Frontal cortex (tissue), 4 donors: ENCODE data around the gene CDNF. TPM values are rescaled to one million over a fixed set of nuclear protein-coding genes. Genes with fewer than 3 reads are reported as not detected.

Experiments
- DNase-seq, 2 donors: peaks; one replicate each; pipeline ENCODE4 v3.0.0; 2012; ENCODE audit warnings: low spot score in 2 of 2
- FAIRE-seq: peaks from 2 replicates; lab custom pipeline; 2012; peaks lifted over from hg19 to GRCh38; lab: Jason Lieb, UNC
- total RNA-seq: library from RNA; depleted of rRNA; stranded (reverse); fragments of >200 nt; gene quantifications from one replicate; pipeline ENCODE4 v1.2.3, GENCODE V29; 2014
- donor health status: control.
- donor health status: control.
- donor health status: control.

Gene CDNF
- total RNA-seq, 1 donor from 2014 or later: 0.82 TPM

DNA sequence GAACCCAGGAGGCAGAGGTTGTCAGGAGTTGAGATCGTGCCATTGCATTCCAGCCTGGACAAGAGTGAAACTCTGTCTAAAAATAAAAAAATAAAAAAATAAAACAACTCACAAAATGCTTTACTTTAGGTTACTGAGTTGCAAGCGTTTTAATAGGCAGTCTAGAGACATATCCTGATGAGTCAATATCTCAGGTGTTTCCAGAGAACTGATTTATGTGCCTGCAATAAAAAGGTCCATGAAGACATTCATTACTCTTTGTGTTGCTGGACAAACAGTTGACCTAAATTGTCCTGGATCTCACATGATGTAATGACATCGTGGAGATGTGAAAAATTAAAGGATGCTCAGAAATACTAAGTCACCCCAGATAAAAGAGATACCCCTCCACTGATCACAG, 31.5 kb downstream of the CDNF start:
- no peak for DNase-seq
- no peak for FAIRE-seq

DNA sequence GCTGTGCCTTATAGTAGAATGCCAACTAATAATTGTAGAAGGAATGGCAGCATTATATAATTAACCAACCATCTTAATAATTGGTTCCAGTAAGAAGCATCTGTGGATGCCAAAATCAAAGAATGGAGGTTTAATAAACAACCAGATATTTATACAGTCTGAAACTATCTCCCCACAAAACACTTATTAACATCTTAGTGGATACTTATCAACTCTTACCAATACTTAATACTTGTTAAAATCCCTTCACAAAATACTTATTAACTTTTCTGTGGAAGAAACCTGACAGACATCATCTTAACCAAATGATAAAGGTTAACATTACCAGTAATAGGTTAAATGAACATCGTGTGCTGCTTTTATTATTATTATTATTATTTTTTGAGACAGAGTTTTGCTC, 34.0 kb downstream of the CDNF start:
- FAIRE-seq: no peak
- DNase-seq: no peak

DNA sequence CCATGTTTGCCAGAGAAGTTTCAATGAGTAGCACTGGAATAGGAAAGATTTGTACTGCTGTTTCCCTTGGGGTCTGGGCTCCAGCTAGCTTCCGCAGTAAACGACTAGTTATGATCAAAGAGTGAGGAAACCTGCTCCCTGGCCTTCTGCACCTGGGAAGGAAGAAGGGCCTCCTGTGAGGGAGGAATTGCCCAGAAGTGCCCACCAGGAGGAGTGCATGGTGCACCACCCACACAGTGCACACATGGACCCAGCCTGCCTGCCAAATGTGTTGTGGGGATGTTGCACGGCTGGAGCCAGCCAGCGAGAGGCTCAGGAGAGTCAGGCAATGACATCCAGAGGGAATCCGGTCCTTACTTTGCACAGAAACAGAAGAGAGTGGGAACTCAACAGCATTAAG, 36.1 kb downstream of the CDNF start:
- no peak for FAIRE-seq
- no peak for DNase-seq

DNA sequence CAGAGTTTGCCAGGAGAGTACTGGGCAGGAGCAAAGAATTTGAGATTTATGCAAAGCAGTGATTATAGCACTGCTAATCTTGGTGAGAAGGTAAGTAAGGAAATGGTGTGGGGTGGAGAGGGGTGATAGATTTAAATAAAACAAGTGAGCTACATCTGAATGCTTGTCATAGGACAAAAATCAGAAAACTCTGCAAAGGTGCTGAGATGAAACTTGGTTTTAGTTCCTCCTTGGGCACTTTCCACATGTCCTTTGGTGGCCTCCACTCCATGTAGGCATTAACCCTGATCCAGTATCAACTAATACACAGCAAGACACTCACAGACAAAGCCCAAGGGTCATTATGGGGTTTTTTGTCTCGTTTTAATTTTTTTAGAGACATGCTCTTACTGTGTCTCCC, 37.4 kb downstream of the CDNF start:
- FAIRE-seq (no peak), DNase-seq (no peak)

DNA sequence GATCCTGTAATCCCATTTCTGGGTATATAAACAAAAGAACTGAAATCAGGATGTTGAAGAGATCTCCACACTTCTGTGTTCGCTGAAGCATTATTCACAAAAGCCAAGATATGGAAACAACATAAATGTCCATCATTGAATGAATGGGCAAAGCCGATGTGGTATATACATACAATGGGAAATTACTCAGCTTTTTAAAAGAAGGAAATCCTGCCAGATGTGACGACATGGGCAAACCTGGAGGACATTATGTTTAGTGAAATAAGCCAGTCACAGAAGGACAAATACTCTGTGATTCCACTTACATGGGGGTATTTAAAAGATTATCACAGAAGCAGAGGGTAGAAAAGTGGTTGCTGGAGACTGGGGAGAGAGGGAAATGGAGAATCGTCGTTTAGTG, 39.2 kb downstream of the CDNF start:
- no peak for FAIRE-seq
- no peak for DNase-seq

DNA sequence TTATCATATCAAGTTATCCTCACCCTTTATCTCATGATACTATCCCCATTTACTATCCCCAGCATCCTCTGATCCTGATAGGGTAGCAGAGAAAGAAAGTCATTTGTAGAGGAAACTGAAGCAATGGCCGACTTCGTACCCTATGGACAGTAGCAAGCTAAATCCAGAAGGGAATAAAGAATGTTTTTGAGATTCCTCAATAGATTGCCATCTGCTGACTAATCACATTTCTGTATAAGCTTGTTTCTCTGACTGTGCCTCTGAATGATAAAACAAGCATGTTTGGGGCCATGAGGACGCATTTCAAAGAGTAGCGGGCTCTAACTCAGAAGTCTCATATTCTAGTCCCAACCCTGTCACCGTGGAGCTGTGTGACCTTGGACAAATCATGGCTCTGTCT, 49.9 kb downstream of the CDNF start:
- FAIRE-seq (no peak), DNase-seq (no peak)

DNA sequence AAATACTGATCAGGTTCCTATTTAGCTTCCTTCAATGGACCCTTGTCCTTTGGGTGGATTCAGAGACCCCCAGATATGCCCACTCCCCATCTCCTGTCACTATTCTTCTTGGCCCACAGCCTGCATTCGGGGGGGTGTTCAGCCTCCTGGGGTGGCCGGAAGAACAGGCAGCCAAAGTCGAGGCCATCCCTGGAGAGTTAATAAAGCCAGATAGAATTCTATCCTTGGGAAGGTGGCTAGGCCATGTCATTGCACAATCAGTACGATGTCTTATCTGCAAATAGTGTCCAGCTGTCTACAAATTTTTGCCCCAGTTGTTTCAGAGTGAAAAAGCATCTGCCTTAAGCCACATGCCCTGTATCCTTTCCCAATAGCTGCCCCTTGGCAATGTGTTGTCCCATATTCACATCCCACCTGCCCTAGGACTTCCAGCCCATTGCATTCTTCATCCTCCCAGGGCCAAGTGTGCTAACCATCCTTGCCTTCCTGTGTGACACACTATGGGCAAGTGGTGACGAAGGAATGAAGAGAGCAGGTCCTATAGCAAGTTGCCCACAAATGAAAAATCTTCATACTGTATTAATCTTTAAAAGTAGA, 53.3 kb downstream of the CDNF start:
- DNase-seq: no peak
- FAIRE-seq: no peak

DNA sequence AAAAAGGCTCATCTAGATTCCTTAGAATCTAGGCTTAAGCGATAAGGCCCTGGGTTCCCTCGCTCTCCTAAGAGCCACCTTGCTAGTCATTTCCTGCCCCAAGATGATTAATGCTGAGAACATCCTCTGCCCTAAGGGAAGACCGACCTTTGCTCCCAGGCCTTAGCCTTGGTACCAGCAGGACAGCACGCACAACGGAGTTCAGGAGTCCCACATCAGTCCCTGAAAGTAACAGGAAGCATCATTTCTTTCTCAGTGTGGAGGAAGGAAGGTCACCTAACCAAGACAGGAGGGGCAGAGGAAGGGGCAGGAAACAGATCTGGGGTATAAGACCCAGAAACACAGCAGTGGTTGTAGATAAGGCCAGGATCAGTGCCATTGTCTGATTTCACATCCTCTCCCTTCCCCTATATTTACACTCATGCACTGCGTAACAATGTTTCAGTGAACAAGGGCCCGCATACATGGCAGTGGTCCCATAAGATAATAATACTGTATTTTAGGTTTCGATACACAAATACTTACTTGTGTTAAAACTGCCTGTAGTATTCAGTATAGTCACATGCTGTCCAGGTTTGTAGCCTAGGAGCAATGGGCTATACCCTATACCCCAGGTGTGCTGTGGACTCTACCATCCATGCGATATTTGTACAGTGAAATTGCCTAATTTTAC, 55.0 kb downstream of the CDNF start:
- DNase-seq (no peak), FAIRE-seq (no peak)

DNA sequence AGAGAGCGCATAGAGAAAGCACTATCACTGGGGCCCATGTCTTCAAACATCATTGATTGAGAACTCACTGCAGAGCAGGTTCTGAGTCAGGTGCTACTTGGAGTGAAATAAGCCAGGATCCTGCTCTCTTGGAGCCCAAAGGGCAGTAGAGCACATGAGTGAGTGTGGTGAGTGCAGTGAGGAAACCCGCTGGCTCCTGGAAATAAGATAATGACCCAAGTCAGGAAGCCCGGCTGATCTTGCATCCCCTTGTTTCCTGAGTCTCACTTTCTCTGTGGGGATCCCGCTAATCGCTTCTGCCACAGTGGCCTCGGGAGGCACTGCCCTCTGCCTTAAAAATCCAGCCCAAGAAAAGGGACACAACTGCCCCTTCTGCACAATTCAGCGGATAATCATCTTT, 56.1 kb downstream of the CDNF start:
- DNase-seq (no peak), FAIRE-seq (no peak)

DNA sequence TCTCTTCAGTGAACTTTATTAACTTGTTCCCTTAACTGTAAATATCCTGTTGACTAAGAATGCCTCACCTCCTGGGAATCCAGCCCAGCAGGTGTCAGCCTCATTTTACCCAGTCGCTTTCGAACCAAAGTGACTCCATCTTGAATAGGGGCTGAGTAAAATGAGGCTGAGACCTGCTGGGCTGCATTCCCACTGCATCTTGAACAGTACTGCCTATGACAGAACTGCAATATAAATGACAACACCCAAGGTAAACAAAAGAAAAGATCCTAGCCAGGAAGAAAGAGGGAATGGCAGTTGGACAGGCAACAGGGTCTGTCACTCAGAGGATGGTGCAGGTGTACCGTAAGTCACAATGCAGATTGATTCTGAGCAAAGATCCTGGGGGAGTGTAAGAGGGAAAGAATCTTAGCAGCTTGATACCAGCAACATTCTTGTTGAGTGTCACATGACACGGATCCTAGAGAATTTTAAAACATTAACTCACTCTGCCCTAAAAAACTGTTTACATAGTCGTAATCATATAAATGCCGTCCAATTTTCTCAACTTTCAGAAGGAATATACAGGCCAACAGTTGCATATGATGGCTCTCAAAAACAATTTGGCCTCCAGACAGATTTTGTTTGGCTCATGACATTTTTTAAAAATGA, 58.7 kb downstream of the CDNF start:
- no peak for DNase-seq
- no peak for FAIRE-seq

DNA sequence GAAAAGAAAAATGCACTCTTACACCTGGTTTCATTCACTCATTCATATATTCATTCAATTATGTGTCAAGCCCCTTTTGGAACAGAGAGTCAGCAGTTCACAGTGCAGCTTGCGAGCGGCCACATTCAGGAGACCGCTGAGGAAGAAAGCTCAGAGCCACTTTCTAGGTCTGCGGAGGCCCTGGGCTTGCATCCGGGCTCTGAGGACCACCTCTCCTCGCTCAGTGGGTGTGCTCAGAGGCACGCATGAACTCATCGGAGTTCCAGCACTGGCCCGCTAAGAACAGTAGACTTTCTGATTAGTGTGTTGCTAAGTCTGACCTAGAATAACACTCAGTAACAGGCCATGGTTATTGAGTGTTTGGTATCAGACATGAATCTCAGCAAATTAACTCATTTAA, 61.3 kb downstream of the CDNF start:
- FAIRE-seq (no peak), DNase-seq (no peak)

DNA sequence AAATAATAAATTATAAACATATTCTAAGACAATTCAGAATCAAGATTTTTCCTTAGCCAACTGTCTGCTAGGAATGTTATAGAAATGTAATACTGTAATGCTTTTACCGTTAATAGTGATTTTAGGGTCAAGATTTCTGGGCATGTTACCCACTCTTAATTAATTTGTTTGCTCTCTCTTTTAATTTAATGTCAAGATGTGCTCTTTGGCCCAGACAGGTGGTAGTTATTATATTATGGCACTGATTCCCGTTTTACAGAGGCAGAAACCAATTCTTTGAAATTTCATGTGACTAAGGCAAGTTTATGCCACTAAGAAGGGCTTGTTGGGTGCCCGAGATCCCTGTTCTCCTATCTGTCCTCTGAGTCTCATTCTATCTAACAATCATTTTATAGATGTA, 62.2 kb downstream of the CDNF start:
- DNase-seq: no peak
- FAIRE-seq: no peak

DNA sequence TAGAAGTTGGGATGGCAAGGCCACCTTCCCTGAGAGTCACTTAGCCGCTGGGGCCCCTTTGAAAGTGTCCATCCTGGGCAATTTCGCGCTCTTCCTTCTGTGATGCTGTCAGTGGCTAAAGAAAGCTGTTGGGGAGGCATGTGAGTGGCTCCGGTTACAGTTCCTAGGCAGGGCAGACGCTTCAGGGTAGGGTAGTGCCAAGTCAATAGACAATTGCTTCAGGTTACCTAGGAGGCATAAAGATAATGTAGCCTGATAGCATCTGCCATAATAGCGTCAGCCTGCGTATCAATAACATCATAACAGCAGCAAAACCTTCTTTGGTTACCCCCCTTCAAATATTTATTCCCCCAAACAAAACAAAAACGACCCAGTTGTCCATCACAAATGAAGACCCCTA, 63.0 kb downstream of the CDNF start, which contains the start of gene FAM107B:
FAM107B (minus strand) TSS at position 101 of the 400 bp plus-strand sequence. CDS start 234 bp downstream, outside the sequence.
- DNase-seq (no peak), FAIRE-seq (no peak)

DNA sequence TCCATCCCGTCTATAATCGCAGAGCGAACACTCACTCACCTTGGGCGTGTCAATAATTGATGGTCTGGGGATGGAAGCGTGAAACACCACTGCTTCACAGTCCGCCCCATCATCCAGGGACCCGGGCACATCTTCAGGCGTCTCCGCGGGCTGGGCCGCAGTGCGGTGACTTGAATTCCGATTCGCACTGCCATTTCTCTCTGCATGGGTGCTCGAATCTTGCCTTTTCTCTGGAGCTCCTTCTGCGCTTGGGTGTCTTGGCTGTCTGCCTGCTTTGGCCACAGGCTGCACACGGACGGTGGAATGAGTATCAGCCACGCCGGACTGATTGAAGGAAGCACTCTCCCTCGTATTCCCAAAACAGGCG, 63.6 kb downstream of the CDNF start:
- no peak for FAIRE-seq
- DNase-seq: no peak

DNA sequence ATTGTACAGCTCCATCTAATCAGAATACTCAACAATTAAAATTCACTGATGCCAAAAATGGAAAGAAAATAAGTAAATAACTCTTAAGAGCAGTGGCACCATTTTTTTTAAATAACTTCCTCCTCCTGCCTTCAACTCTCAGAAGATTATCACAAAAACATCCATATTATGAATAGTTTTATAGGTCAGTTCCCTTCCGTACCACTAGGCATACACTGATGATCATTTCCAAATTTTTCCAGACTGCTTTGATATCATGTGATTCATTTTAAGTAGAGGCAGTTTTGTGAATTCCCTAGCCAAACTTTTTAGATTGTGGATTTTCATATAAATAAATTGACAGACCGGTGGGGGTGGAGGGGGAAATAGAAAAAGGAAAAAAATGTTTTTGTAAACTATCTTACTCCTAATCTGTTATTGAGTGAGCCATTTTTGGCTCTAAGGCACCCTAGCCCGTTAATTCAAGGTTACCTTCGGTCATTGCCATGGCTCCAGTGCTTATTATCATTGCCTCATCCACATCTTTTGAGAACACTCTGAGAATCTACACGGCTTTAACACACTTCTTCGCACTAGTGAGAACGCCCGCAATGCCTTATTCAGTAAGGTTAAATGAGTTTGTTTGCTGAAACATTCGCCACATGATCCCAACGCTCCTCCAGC, 64.2 kb downstream of the CDNF start:
- DNase-seq: no peak
- FAIRE-seq: no peak

DNA sequence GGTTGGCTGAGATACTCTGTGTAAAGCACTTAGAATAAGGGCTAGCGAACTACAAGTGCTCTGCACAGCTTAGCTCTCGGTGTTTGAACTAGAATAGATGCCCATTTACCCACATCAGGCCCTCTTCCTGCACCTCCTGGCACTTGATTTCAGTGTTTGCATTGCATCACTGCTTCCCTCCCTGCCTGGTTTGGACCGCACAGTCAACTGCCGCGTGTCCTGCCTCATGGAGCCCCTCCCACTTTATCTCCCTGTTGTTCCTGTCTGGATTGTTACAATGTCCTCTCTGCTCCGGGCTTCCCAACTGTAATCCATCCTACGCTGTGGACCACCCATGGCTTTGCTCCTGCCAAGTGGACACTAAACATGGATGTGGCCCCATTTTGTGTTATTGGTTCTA, 65.4 kb downstream of the CDNF start:
- FAIRE-seq (no peak), DNase-seq (no peak)

DNA sequence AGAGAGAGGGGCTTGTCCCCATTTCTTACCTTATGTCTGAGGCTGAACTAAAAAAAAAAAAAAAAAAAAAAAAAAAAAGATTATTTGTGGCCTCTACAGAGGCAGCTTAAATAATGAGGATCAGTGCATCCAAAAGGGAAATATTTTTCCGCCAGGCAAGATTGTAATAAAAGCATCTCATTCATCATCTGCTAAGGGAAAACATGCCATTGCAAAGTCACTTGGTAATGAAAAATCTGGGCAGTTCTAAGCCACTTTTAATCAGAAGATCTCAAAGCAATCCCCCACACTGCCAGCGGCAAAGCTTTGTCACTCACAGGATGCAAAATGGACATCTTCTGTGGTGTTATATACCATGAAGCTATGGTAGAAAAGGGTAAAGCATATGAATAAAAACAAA, 66.9 kb downstream of the CDNF start:
- DNase-seq (no peak), FAIRE-seq (no peak)
